HL-60 (cell line): ENCODE measurements around the gene TUBGCP6.

Source experiments
- CTCF ChIP-seq: IDR thresholded peaks from one replicate; pipeline ENCODE4 v1.5.1; 2011; ENCODE audit warnings: low read length, control low read depth, inconsistent platforms; ENCODE audit not compliant: insufficient read depth
- POLR2AphosphoS5 ChIP-seq: IDR thresholded peaks from 2 replicates; pipeline ENCODE4 v1.6.1; 2012; ENCODE audit warnings: low read depth

- no peak for TF ChIP-seq CTCF
- TF ChIP-seq POLR2AphosphoS5: no peak
Measured at GRCh38 chr22:50258361-50259292, 13.8 kb upstream of the TUBGCP6 start.
